A673 (cell line): ENCODE data around the gene ALDH18A1. TPM values are rescaled to one million over a fixed set of nuclear protein-coding genes. Genes with fewer than 3 reads are reported as not detected.

Experiments used
- BruUV-seq: library from RNA; stranded (reverse); fragments of 400-500 nt; replicated peaks from 2 replicates; lab custom pipeline; 2021; lab: Mats Ljungman, UMichigan
- CTCF ChIA-PET: fragments of 300-600 bp; sonication (Branson Sonifier 250); formaldehyde crosslinking; loops from one replicate; lab custom pipeline; 2022; ENCODE audit warnings: antibody characterized with exemption; lab: Charles Lee
- POLR2A ChIA-PET: fragments of 300-600 bp; sonication (Branson Sonifier 250); formaldehyde crosslinking; loops from one replicate; lab custom pipeline; 2022; ENCODE audit warnings: antibody characterized with exemption; ENCODE audit not compliant: low non-redundant PET; lab: Charles Lee
- DNase-seq: peaks from one replicate; pipeline ENCODE4 v3.0.0-alpha.2; 2015; ENCODE audit warnings: low spot score
- H3K27ac ChIP-seq: fragments of 200-600 bp; sonication (generic); 2 replicates; pipeline ENCODE4 v1.5.1; 2016; ENCODE audit warnings: mixed run types, low read depth, mild to moderate bottlenecking, mixed read lengths, antibody characterized with exemption, low read length; ENCODE audit not compliant: poor library complexity, severe bottlenecking
- H3K27me3 ChIP-seq: fragments of 200-600 bp; sonication (generic); replicated peaks from 2 replicates; pipeline ENCODE4 v1.6.1; 2017; ENCODE audit warnings: mixed run types, low read depth, mild to moderate bottlenecking, mixed read lengths, antibody characterized with exemption, low read length; ENCODE audit not compliant: insufficient read depth, poor library complexity
- H3K36me3 ChIP-seq: fragments of 200-600 bp; sonication (generic); 2 replicates; pipeline ENCODE4 v1.6.1; 2016; ENCODE audit warnings: mixed run types, mild to moderate bottlenecking, mixed read lengths, antibody characterized with exemption, low read length; ENCODE audit not compliant: insufficient read depth, poor library complexity, severe bottlenecking
- H3K4me1 ChIP-seq: fragments of 200-600 bp; sonication (generic); 2 replicates; pipeline ENCODE4 v1.6.1; 2017; ENCODE audit warnings: mixed run types, mild to moderate bottlenecking, mixed read lengths, antibody characterized with exemption, low read length; ENCODE audit not compliant: insufficient read depth, poor library complexity, severe bottlenecking
- H3K4me3 ChIP-seq: fragments of 200-600 bp; sonication (generic); 2 replicates; pipeline ENCODE4 v1.5.1; 2016; ENCODE audit warnings: low read depth, mixed run types, mild to moderate bottlenecking, mixed read lengths, low read length; ENCODE audit not compliant: poor library complexity, severe bottlenecking
- H3K9me3 ChIP-seq: fragments of 200-600 bp; sonication (generic); 2 replicates; pipeline ENCODE4 v1.6.1; 2016; ENCODE audit warnings: mixed run types, low read depth, mild to moderate bottlenecking, mixed read lengths, antibody characterized with exemption, low read length; ENCODE audit not compliant: poor library complexity, severe bottlenecking
- CTCF ChIP-seq: fragments of 300-800, 200-600 bp; sonication (generic); conservative IDR thresholded peaks from 2 replicates; pipeline ENCODE4 v1.5.1; 2017; ENCODE audit warnings: low read depth, mild to moderate bottlenecking, antibody characterized with exemption, low read length, moderate library complexity, mixed read lengths
- EZH2 ChIP-seq: fragments of 200-600 bp; sonication (generic); IDR thresholded peaks from 2 replicates; pipeline ENCODE4 v1.6.1; 2017; ENCODE audit warnings: borderline replicate concordance, low read depth, mild to moderate bottlenecking, mixed read lengths, antibody characterized with exemption, low read length; ENCODE audit not compliant: poor library complexity, severe bottlenecking
- intact Hi-C: fragments of 100-400 bp; cut with micrococcal nuclease; formaldehyde crosslinking; loops from one replicate; pipeline ENCODE4 v1.10.0; 2022; ENCODE audit not compliant: unreplicated experiment
- total RNA-seq: library from RNA; stranded (reverse); gene quantifications from 2 replicates; pipeline ENCODE4 v1.2.3, GENCODE V29; 2021

Gene ALDH18A1
- total RNA-seq, 1 experiment from 2014 or later = 88.0 TPM

GRCh38 chr10:95605163-95605562, 51.3 kb downstream of the ALDH18A1 start:
- Histone ChIP-seq H3K4me3 (no peak overlapping the region), H3K36me3 (peaks cover 16% of the 10 kb centered on the region), H3K27me3 (no peaks in the 10 kb centered on the region), H3K9me3 (no peaks in the 10 kb centered on the region), H3K27ac (no peak overlapping the region), H3K4me1 (no peaks in the 10 kb centered on the region)
- no TSS peak for BruUV-seq
- ChIA-PET CTCF (no interaction called here), POLR2A (no interaction called here)
- no peak for TF ChIP-seq CTCF
- no peak for TF ChIP-seq EZH2
- no peak for DNase-seq
- intact Hi-C loops = loop anchor here (10.0 kb wide), 1 partner anchor 470 kb away; no protein-coding TSS in a partner anchor

DNA sequence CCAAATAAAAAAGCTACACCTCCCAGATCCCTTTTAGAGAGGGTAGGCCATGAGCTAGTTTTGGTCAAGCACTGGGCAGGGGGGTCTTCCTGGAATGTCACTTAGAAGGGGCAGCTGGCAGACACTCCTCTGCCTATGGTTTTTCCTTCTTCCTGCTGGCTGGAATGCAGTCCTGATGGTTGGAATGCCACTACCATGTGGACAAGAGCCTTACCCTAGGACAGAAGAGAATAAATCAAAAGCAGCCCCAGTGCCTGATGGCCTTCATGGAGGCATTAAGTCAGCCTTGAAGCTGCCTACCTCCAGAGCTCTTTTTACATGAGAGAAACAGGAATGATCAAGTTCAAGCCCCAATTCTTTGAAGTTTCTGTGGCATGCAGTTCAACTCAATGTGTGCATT, 51.9 kb downstream of the ALDH18A1 start:
- no TSS peak for BruUV-seq
- no peak overlapping the region for H3K4me3 ChIP-seq

DNA sequence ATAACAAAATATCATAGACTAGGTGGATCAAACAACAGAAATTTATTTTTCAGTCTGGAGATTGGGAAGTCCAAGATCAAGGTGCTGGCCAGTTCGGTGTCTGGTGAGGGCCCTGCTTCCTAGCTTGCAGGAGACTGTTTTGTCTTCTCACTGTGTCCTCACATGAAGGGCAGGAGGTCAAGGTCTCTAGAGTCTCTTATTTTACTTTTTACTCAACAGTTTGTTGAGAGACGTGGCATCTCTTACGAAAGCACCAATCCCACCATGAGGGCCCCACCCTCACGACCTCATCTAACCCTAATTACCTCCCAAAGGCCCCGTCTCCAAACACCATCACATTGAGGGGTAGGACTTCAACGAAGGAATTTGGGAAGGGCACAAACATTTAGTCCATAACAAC, 54.1 kb downstream of the ALDH18A1 start:
- CTCF ChIA-PET = no interaction called here
- POLR2A ChIA-PET = no interaction called here
- Histone ChIP-seq H3K4me1 (no peaks in the 10 kb centered on the region), H3K4me3 (no peak overlapping the region), H3K27ac (no peak overlapping the region), H3K9me3 (no peaks in the 10 kb centered on the region), H3K27me3 (no peaks in the 10 kb centered on the region), H3K36me3 (peaks cover 5% of the 10 kb centered on the region)
- TF ChIP-seq EZH2 (no peak), CTCF (no peak)
- no peak for DNase-seq
- no TSS peak for BruUV-seq
- intact Hi-C loops = loop anchor here (5.0 to 10.0 kb wide), 2 partner anchors 155 to 468 kb away; no protein-coding TSS in a partner anchor

More for the DNA sequence above, 51.9 kb downstream of the ALDH18A1 start:
- intact Hi-C loops = loop anchor here (5.0 to 10.0 kb wide), 2 partner anchors 157 to 470 kb away; no protein-coding TSS in a partner anchor
- Histone ChIP-seq H3K36me3 (peaks cover 13% of the 10 kb centered on the region), H3K9me3 (no peaks in the 10 kb centered on the region), H3K27me3 (no peaks in the 10 kb centered on the region), H3K4me1 (no peaks in the 10 kb centered on the region), H3K27ac (no peak overlapping the region)
- POLR2A ChIA-PET = no interaction called here
- DNase-seq = no peak
- TF ChIP-seq EZH2 = no peak
- TF ChIP-seq CTCF = no peak
- CTCF ChIA-PET = no interaction called here
